GM03348 (cell line): ENCODE results near the gene ANKRD55.

Experiments
- DNase-seq: peaks from one replicate; pipeline ENCODE4 v3.0.0; 2012; ENCODE audit warnings: low spot score

Gene ANKRD55

GRCh38 chr5:56078278-56079156 lies 154.6 kb downstream of the ANKRD55 start:
- peak; percentile 45 for DNase-seq

- no peak for DNase-seq
These were observed 155.3 kb downstream of the ANKRD55 start for GRCh38 chr5:56077796-56078233.

- no peak for DNase-seq
These were observed 156.6 kb downstream of the ANKRD55 start for GRCh38 chr5:56076486-56076885.

- peak; percentile 26 for DNase-seq
These were observed 157.8 kb downstream of the ANKRD55 start for GRCh38 chr5:56075361-56075760.

- no peak for DNase-seq
These were observed 160.0 kb downstream of the ANKRD55 start for GRCh38 chr5:56072863-56073766.

GRCh38 chr5:56071470-56071869 lies 161.7 kb downstream of the ANKRD55 start:
- no peak for DNase-seq

- no peak for DNase-seq
These were observed 162.2 kb downstream of the ANKRD55 start for GRCh38 chr5:56070851-56071465.

- no peak for DNase-seq
These were observed 163.4 kb downstream of the ANKRD55 start for GRCh38 chr5:56069652-56070226.

- DNase-seq: no peak
These were observed 166.1 kb downstream of the ANKRD55 start for GRCh38 chr5:56066931-56067450.

GRCh38 chr5:56064984-56065383 lies 168.1 kb downstream of the ANKRD55 start:
- DNase-seq: no peak

- no peak for DNase-seq
These were observed 172.6 kb downstream of the ANKRD55 start for GRCh38 chr5:56060276-56061110.

GRCh38 chr5:56059854-56060253 lies 173.3 kb downstream of the ANKRD55 start:
- no peak for DNase-seq

- DNase-seq: no peak
These were observed 176.3 kb downstream of the ANKRD55 start for GRCh38 chr5:56056875-56057274.

GRCh38 chr5:56055859-56056258 lies 177.3 kb downstream of the ANKRD55 start:
- DNase-seq: no peak

GRCh38 chr5:56055287-56055686 lies 177.8 kb downstream of the ANKRD55 start:
- DNase-seq: no peak

GRCh38 chr5:56054666-56055065 lies 178.5 kb downstream of the ANKRD55 start:
- DNase-seq: no peak

- no peak for DNase-seq
These were observed 179.8 kb downstream of the ANKRD55 start for GRCh38 chr5:56053363-56053762.

GRCh38 chr5:56052735-56053134 lies 180.4 kb downstream of the ANKRD55 start:
- no peak for DNase-seq

- no peak for DNase-seq
These were observed 182.4 kb downstream of the ANKRD55 start for GRCh38 chr5:56050551-56051255.
